ENCODE measurements around the gene ZNF503. TPM values are rescaled to one million over a fixed set of nuclear protein-coding genes. Genes with fewer than 3 reads are reported as not detected.

The ZNF503 gene
- total RNA-seq, 1 donor = 29.8 TPM

DNA sequence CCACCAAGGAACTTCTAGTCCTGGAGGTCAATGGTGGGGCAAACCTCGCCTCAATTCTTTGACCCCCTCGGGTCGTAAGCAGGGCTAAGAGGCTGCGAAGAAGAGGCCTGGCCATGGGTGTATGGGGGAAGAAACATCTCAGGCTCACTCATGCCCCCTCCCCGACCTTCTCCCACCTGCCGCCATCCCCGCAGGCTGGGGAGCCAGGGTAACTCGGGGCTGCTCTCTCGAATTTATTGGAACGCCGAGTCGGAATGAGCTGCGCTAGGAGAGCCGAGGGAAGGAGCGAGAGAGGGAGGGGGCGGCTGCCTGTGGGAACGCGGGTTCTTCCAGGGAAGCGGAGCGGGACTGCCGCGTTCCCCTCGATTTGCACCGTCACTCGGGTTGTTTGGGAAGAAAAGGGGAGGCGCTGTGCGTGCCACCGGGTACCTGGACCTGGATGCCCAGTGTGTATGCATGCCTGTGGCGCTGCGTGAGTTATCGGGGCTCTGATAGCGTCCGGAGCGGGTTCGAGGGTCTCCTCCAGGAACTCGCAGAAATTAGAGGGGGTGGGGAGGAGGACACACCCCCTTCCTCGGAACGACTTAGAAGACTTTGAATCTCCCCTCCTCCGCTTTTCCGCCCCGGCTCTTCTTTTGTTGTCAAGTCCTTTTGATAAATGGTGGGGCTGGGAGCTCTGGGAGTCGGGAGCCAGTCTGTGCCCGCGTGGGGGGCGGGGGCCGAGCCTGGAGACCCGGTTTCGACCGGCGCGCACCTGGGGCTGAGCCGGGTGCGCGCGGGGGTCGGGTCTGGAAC is 1.8 kb upstream of the ZNF503 start:
- peak; percentile 52 for DNase-seq (ENCODE audit: low read depth)
- TF ChIP-seq CTCF (IDR thresholded peaks at IDR 0.05; ENCODE audit: insufficient read depth, low read length) = no peak
- H3K4me3 ChIP-seq (ENCODE audit: low read depth, low read length) = peak overlapping the region; percentile 99

GRCh38 chr10:75402486-75403143 is 1.1 kb upstream of the ZNF503 start:
- H3K4me3 ChIP-seq (ENCODE audit: low read depth, low read length) = peak overlapping the region; percentile 99
- DNase-seq (ENCODE audit: low read depth) = peak; percentile 35
- no peak for TF ChIP-seq CTCF (IDR thresholded peaks at IDR 0.05; ENCODE audit: insufficient read depth, low read length)

- DNase-seq (ENCODE audit: low read depth) = peak; percentile 43
- H3K4me3 ChIP-seq (ENCODE audit: low read depth, low read length) = peak overlapping the region; percentile 99
- TF ChIP-seq CTCF (IDR thresholded peaks at IDR 0.05; ENCODE audit: insufficient read depth, low read length) = no peak
Observed at GRCh38 chr10:75400771-75401568, 594 bp downstream of the ZNF503 start.

DNA sequence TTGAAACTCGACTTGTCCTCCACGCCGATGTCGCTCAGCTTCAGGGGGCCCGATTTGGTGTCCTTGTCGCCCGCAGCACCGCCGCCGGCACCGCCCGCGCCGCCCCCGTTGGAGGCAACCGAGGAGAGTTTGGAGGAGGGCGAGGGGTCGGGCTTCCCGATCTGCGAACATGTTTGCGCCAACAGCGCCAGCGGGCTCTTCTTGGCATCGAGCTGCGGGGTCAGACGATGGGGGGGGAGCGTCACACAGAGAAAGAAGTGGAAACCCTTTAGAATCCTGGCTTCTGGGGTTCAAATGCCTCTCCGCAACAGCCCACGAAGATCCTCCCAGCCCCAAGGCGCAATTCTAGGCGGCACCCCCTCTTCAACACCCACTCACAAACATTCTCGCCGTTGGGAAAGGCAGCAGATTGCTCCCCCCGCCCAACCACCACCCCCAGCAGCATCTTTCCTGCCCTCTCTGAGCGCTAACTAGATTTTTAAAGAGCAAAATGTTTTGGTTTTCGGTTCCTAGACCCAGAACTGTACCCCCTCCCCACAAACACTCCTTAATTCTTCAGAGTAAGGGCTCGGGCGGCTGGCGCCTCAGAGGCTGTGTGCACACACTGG is 1.3 kb downstream of the ZNF503 start:
- peak overlapping the region; percentile 99 for H3K4me3 ChIP-seq (ENCODE audit: low read depth, low read length)
- no peak for TF ChIP-seq CTCF (IDR thresholded peaks at IDR 0.05; ENCODE audit: insufficient read depth, low read length)
- DNase-seq (ENCODE audit: low read depth) = peak; percentile 62

GRCh38 chr10:75399461-75400162 is 2.0 kb downstream of the ZNF503 start:
- peak; percentile 78 for DNase-seq (ENCODE audit: low read depth)
- TF ChIP-seq CTCF (IDR thresholded peaks at IDR 0.05; ENCODE audit: insufficient read depth, low read length) = peak; percentile 58
- H3K4me3 ChIP-seq (ENCODE audit: low read depth, low read length) = peak overlapping the region; percentile 99
